Muscle layer of duodenum (tissue), 2 donors: ENCODE results near the gene CPSF3.

Experiments used
- H3K27ac ChIP-seq: one replicate; pipeline ENCODE4 v1.7.0; 2013; ENCODE audit warnings: mild to moderate bottlenecking, low read length
- H3K27me3 ChIP-seq: one replicate; pipeline ENCODE4 v1.7.0; 2013; ENCODE audit warnings: low read depth, mild to moderate bottlenecking, control low read depth, low read length
- H3K36me3 ChIP-seq, 2 donors: one replicate each; pipeline ENCODE4 v1.7.0; 2013; ENCODE audit warnings: low read length in 2 of 2, control low read depth in 1 of 2, mild to moderate bottlenecking in 1 of 2; ENCODE audit not compliant: insufficient read depth in 2 of 2, control insufficient read depth in 1 of 2
- H3K4me1 ChIP-seq, 2 donors: one replicate each; pipeline ENCODE4 v1.7.0; 2013; ENCODE audit warnings: low read length in 2 of 2, mild to moderate bottlenecking in 2 of 2, control low read depth in 1 of 2, moderate library complexity in 1 of 2; ENCODE audit not compliant: insufficient read depth in 2 of 2, control insufficient read depth in 1 of 2
- H3K4me3 ChIP-seq, 2 donors: one replicate each; pipeline ENCODE4 v1.7.0; 2013; ENCODE audit warnings: low read length in 2 of 2, low read depth in 1 of 2, mild to moderate bottlenecking in 1 of 2
- H3K9me3 ChIP-seq, 2 donors: one replicate each; pipeline ENCODE4 v1.7.0; 2013; ENCODE audit warnings: low read length in 2 of 2, control low read depth in 1 of 2, mild to moderate bottlenecking in 1 of 2; ENCODE audit not compliant: control insufficient read depth in 1 of 2
- donor health status: healthy.

Gene CPSF3

GRCh38 chr2:9460441-9461017 is 37.1 kb downstream of the CPSF3 start:
- H3K9me3 ChIP-seq = no peaks in the 10 kb centered on the region
- H3K27ac ChIP-seq = no peak overlapping the region
- H3K27me3 ChIP-seq = no peaks in the 10 kb centered on the region
- H3K4me1 ChIP-seq = peaks cover 0 to 3% of the 10 kb centered on the region in 2 donors
- peaks cover 19 to 21% of the 10 kb centered on the region in 2 donors for H3K36me3 ChIP-seq
- H3K4me3 ChIP-seq = no peak overlapping the region

DNA sequence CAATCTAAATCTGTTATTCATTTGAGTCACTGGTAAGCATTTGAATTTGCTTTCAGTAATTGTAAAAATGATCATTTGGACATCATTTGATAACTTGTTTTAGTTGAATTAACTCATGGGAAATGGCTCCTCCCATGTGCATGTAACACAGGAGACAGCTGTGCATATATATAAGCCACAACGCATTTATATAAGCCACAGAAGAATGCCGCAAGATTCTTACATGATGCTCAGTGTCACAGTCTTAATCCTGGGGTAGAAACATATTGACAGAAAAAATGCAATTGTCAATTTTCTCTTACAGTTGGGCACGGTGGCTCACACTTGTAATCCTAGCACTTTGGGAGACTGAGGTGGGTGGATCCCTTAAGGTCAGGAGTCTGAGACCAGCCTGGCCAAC is 37.6 kb downstream of the CPSF3 start:
- no peak overlapping the region for H3K4me3 ChIP-seq
- peaks cover 19 to 21% of the 10 kb centered on the region in 2 donors for H3K36me3 ChIP-seq
- H3K27ac ChIP-seq = no peak overlapping the region
- peaks cover 0 to 3% of the 10 kb centered on the region in 2 donors for H3K4me1 ChIP-seq
- H3K9me3 ChIP-seq = no peaks in the 10 kb centered on the region
- no peaks in the 10 kb centered on the region for H3K27me3 ChIP-seq

DNA sequence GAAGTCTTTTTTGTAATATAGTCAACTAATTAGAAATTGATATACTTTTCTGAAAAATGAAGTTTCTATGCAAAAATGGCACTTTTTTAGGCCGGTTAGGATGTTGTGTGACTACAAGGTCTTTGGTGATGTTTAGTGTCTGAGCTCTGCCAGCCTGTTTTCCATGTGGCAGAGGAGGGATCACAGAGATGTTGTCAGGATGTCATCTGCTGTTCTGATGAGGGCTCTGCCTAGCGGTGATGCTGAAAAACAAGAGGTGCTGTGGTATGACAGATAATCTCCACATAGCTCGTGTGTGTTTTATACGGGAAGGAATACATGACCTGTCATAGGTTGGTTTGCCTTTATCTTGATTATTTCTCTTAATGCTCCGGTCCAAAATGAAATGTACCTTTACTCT is 38.9 kb downstream of the CPSF3 start:
- Histone ChIP-seq H3K27me3 (no peaks in the 10 kb centered on the region), H3K4me1 (peaks cover 0 to 3% of the 10 kb centered on the region in 2 donors), H3K36me3 (peaks cover 15 to 16% of the 10 kb centered on the region in 2 donors), H3K4me3 (no peak overlapping the region), H3K9me3 (no peaks in the 10 kb centered on the region), H3K27ac (no peak overlapping the region)

GRCh38 chr2:9462886-9463697 is 39.6 kb downstream of the CPSF3 start:
- Histone ChIP-seq H3K9me3 (no peaks in the 10 kb centered on the region), H3K36me3 (peaks cover 17 to 18% of the 10 kb centered on the region in 2 donors), H3K4me1 (peaks cover 0 to 3% of the 10 kb centered on the region in 2 donors), H3K4me3 (no peak overlapping the region), H3K27me3 (no peaks in the 10 kb centered on the region), H3K27ac (no peak overlapping the region)

DNA sequence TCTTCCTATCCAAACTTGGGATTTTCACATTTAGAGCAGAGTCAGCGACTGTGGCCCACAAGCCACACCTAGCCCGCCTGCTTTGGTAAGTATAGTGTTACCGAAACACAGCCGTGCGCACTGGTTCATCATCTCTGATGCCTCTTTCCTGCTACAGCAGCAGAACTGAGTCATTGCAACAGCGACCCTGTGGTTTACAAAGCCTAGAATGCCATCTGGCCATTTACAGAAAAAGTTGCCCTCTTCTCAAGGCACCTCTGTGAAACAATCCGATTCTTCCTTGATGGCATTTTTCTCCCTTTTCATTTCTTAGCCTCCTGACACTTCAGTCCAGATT is 40.2 kb downstream of the CPSF3 start:
- H3K9me3 ChIP-seq = no peaks in the 10 kb centered on the region
- peaks cover 17 to 18% of the 10 kb centered on the region in 2 donors for H3K36me3 ChIP-seq

GRCh38 chr2:9465170-9465569 is 41.7 kb downstream of the CPSF3 start:
- Histone ChIP-seq H3K27me3 (no peaks in the 10 kb centered on the region), H3K27ac (no peak overlapping the region), H3K4me3 (no peak overlapping the region), H3K36me3 (peaks cover 14 to 17% of the 10 kb centered on the region in 2 donors), H3K4me1 (peaks cover 0 to 3% of the 10 kb centered on the region in 2 donors), H3K9me3 (no peaks in the 10 kb centered on the region)

More for the DNA sequence above, 40.2 kb downstream of the CPSF3 start:
- Histone ChIP-seq H3K4me3 (no peak overlapping the region), H3K27ac (no peak overlapping the region), H3K27me3 (no peaks in the 10 kb centered on the region), H3K4me1 (peaks cover 0 to 3% of the 10 kb centered on the region in 2 donors)

DNA sequence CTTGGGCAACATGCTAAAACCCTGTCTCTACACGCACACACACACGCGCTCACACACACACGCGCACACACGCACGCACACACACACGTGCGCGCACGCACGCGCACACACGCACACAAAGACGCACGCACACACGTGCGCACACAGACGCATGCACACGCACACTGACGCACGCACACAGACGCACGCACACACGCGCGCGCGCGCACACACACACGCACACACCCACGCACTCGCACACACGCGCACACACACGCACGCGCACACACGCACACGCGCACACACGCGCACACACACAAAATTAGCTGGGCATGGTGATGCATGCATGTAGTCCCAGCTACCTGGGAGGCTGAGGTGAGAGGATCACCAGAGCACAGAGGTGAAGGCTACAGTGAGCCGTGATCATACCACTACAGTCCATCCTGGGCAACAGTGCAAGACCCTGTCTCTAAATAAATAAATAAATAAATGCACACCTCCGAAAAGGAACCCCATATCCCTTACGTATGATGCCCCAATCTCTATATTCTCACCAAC is 42.8 kb downstream of the CPSF3 start:
- H3K9me3 ChIP-seq = no peaks in the 10 kb centered on the region
- H3K36me3 ChIP-seq = peaks cover 9 to 14% of the 10 kb centered on the region in 2 donors
- no peaks in the 10 kb centered on the region for H3K27me3 ChIP-seq
- H3K27ac ChIP-seq = no peak overlapping the region
- H3K4me3 ChIP-seq = no peak overlapping the region
- H3K4me1 ChIP-seq = peaks cover 0 to 3% of the 10 kb centered on the region in 2 donors

DNA sequence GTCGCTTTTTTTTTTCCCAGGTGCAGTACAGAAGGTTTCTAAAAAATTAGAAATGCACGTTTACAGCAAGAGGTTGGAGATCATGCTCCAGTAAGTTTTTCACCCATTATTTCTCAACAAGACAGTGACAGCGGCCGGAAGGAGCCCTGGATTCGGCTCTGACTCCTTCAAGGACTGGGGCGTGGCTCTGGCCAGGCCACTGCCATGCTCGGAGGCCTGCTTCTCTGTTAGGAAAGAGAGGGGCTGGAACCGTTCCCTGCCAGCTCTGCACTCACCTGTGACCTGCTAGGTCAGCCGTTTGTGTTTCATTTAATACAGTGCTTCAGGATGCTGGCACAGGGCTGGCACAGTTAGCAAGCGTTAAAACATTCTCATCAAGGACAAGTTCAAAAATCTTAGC is 44.2 kb downstream of the CPSF3 start:
- H3K36me3 ChIP-seq = peaks cover 12 to 18% of the 10 kb centered on the region in 2 donors
- H3K4me3 ChIP-seq = no peak overlapping the region
- no peaks in the 10 kb centered on the region for H3K9me3 ChIP-seq
- no peaks in the 10 kb centered on the region for H3K27me3 ChIP-seq
- no peak overlapping the region for H3K27ac ChIP-seq
- H3K4me1 ChIP-seq = peaks cover 0 to 3% of the 10 kb centered on the region in 2 donors

GRCh38 chr2:9471206-9471605 is 47.8 kb downstream of the CPSF3 start:
- Histone ChIP-seq H3K27me3 (no peaks in the 10 kb centered on the region), H3K36me3 (peaks cover 8 to 13% of the 10 kb centered on the region in 2 donors), H3K9me3 (no peaks in the 10 kb centered on the region), H3K4me3 (no peak overlapping the region), H3K27ac (no peak overlapping the region), H3K4me1 (peaks cover 0 to 12% of the 10 kb centered on the region in 2 donors)

- H3K36me3 ChIP-seq = peaks cover 8 to 10% of the 10 kb centered on the region in 2 donors
- H3K9me3 ChIP-seq = no peaks in the 10 kb centered on the region
- no peak overlapping the region for H3K27ac ChIP-seq
- no peaks in the 10 kb centered on the region for H3K27me3 ChIP-seq
- peaks cover 0 to 16% of the 10 kb centered on the region in 2 donors for H3K4me1 ChIP-seq
- no peak overlapping the region for H3K4me3 ChIP-seq
These were observed 49.1 kb downstream of the CPSF3 start for GRCh38 chr2:9472511-9472910.

DNA sequence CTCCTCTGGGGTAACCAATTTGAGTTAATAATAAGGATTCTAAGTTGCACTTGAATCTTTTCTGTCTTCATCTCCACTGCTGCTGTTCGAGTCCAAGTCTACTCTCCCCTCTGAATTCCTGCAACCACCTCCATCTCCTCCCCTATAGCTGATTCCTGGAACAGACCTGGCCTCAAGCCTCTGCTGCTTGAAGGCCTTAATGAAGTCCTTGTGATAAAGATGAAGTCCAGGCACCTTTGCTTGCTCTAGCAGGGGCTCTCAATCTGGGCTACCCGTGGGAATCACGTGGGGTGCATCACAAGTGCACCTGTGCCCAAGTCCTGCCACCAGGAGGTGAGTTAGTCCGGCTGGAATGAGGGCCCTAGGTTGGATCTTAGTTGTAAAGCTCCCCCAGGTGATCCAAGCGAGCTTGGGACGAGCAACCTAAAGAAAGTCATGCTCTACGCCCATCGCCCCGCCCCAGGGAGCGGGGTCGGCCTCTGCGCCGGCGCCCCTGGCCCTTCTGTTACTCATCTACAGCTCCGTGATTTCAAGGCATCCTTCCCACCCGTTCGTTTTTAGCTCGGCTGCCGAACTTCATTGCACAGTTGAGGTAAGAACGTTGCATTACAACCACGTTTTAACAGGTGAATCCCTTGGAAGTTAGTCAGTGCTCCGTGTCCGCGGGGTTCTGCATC is 50.0 kb downstream of the CPSF3 start:
- no peaks in the 10 kb centered on the region for H3K9me3 ChIP-seq
- H3K36me3 ChIP-seq = peaks cover 4 to 7% of the 10 kb centered on the region in 2 donors
- H3K27ac ChIP-seq = no peak overlapping the region
- no peaks in the 10 kb centered on the region for H3K27me3 ChIP-seq
- peaks cover 0 to 16% of the 10 kb centered on the region in 2 donors for H3K4me1 ChIP-seq
- H3K4me3 ChIP-seq = peak overlapping the region; percentile 69 to 79
